DMS79 treated with DMSO at 0.1 percent for 48 hours (cell line): ENCODE data around the gene OR2AE1.
"Not testable (repeated sequence)": the region's sequence is repeated elsewhere in the genome, so short reads cannot be mapped to it uniquely, and the experiment has no call there.

Experiments used
- DNase-seq: peaks from one replicate; lab custom pipeline; 2025; lab: John Stamatoyannopoulos, UW

OR2AE1 gene, protein sequence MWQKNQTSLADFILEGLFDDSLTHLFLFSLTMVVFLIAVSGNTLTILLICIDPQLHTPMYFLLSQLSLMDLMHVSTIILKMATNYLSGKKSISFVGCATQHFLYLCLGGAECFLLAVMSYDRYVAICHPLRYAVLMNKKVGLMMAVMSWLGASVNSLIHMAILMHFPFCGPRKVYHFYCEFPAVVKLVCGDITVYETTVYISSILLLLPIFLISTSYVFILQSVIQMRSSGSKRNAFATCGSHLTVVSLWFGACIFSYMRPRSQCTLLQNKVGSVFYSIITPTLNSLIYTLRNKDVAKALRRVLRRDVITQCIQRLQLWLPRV

DNA sequence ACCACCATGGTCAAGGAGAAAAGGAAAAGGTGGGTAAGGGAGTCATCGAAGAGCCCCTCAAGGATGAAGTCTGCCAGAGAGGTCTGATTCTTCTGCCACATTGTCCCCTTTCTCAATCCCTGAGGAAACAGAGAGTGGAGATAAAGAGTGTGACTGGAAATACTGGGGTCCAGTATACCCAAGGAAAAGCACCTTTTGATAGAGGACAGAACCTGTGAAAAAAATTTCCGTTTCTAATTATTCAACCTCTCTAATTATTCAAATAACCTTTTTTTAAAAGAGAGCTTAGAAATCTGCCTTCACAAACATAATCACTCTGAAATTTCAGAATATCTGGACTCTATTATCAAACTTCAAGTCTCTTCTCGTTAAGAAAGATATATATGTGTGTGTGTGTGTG is at the start of gene OR2AE1:
Gene OR2AE1 (minus strand): TSS at position 101 of the 400 bp plus-strand sequence. CDS start 0 bp downstream, at position 101.
- no peak for DNase-seq

DNA sequence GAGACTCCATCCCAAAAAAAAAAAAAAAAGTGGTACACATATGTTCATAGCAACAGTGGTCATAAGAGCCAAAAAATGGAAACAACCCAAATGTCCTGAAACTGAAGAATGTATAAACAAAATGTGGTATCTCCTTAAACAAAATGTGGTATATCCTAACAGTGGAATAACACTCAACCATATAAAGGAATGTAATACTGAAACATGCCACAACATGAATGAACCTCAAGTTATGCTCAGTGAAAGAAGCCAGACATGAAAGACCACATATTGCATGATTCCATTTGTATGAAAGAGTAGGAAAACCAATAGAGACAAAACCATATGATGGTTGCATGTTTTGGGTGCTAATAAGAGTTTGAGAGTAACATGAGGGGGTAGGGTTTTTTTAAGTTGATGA is 49.5 kb upstream of the OR2AE1 start:
- DNase-seq, result no peak

DNA sequence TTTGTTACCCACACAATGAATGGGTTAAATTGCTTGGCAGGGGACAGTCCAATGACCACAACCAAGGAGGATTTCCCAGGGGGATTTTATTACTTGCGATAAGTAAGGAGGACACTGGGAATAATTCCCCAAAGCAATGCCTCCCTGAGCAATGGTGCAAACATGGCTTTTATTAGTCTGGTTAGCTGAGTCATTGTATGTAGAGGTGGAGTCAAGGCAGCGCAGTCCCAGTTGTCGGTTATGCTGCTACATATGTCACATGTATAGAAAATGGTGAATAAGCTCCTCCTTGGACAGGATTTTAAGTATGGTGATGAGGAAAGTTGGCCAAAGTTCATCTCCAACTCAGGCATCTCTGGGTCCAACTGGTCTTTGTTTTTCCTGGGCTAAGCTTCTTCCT is 46.4 kb upstream of the OR2AE1 start:
- DNase-seq, result no peak

DNA sequence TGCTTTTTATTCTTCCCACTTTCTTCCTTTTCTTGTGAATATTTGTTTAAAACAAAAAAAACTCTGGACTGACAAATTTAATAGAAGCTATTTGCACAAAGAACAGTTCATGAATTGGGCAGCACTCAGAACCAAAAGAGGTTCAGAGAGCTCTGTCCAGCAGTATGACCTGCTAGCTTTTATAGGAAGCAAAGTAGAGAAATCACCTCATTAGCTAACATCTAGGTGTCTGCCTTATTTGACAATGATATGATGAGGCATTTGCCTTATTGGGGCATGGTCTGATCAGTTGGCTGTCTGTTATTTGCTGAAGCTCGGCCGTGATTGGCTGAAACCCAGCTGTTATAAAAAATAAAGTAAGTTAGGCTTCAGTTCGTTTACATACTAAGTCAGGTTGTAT is 43.3 kb upstream of the OR2AE1 start:
- DNase-seq, result no peak

DNA sequence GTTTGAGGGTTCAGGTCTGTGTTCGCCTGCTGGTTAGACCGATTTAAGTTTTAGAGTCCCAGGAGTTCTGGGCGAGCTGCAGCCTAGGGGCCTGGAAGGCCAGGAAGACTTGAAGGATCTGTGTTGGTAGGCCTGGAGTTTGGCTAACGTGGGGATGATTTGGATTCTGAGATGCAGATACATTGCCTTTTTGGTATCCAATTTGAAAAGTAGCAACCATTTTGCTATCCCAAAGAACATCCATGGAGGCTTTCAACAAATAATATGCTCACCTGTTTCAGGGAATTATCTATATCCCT is 42.9 kb upstream of the OR2AE1 start:
- no peak for DNase-seq

DNA sequence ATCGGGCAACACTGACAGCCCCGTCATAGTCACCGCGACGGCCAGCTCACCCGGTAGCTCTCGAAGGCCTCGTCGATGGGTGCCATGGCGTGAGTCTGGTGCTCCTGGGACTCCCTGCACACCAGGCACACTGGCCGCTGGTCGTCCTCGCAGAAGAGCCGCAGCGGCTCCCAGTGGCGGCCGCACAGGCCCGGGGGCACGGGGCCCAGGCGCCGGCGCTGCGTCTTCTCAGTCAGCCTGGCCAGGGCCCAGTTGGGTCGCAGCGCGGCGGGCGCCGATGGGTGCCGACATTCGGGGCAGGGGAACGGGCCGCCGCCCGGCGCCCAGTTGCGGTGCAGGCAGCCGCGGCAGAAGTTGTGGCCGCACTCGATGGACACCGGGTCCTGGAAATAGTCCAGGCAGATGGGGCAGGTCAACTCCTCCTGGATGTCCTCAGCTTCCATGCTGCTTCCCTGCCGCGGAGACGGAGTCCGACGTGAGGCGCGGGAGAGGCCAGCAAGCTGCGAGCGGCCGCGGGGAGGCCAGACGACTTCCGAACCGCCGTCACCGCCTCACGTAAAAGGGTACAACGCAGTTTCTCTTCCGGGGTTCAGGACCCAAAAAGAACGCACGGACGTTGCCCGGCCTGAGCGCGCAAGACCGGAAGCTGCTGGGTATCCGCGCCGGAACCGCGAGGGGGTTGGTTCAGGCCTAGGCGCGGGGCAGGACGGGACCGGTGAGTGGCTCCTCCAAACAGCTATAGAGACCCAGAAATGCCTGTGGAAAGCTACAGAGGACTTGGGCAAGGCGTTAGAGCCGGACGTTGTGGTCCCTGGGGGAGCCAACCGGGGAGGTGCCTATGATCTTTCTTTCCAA is 42.4 kb upstream of the OR2AE1 start, which contains the start of gene TRIM4:
Gene TRIM4 (minus strand): TSS at position 572 of the 855 bp plus-strand sequence. CDS start 129 bp downstream, at position 443.
- peak; percentile 88 for DNase-seq

DNA sequence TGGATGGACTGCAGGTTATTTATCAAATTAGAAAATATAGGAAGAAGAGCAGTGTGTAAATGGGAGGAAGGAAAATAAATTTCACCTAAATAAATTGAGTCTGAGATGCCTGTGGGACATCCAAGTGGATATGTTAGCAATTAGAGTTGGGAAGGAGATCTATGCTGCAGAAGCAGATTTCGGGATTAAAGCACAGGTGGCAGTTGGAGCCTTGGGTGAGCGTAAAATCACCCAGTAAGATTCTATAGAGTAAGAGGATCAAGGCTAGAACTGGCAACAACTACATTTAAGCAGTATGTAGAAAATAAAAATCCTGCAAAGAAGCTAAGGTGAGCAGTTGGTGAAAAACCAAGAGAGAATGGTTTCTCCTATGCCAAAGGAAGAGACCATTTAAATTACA is 34.1 kb upstream of the OR2AE1 start:
- DNase-seq, result no peak

DNA sequence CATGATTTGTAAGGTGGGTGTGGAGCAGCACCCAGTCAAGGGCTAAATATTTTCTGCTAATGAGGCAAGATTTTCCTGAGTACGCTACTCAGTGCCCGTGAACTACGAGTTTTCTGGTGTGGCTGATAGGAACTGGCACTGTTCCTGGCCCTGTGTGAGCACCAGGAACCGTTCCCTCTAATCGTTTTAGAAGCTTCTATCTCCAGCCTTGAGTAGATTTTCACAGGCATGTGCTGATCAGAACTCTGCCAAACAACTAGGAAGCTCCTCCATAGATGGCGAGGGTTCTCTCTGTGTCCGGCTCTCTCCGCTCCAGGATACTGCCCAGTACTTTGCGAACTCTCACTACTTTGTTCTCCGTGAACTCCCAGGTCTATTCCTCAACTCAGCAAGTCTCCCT is 24.7 kb upstream of the OR2AE1 start:
- no peak for DNase-seq

DNA sequence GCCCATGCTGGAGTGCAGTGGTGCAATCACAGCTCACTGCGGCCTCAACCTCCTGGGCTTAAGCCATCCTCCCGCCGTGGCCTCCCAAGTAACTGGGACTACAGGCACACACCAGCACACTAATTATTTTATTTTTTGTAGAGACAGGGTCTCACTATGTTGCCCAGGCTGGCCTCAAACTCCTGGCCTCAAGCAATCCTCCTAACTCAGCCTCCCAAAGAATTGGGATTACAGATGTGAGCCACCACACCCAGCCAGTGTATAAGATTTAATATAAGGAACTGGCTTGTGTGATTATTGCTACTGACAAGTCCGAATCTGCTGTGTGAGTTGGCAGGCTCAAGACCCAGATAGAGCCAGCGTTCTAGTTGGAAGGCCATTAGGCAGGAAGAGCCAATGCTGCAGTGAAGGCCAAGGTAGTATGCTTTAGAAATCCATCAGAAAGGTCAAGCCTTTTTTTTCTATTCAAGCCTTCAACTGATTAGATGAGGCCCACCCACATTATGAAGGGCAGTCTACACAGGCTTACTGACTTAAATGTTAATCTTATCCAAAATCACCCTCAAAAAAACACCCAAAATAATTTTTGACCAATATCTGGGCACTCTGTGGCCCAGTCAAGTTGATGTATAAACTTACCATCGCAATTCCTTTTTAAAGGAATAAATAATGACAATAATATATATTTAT is 23.1 kb upstream of the OR2AE1 start:
- no peak for DNase-seq

DNA sequence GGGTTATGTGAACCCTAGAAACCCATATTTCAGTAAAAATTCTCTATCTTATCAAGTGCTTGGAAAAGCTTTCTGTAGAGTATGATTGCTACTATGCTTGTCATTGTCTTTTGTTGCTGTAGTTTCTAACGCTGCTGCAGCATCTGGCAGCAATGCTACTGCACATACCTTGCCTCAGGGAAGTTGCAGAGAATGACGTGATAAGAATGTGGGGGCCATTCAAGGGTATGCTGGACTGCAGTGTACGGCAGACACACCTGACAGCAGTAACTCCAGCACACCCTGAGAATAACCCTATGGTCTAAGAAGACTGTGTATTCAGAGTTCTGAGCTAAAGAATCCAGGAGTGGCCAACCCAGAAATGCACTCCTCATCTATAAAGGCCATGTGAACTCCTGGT is 22.0 kb upstream of the OR2AE1 start:
- no peak for DNase-seq

DNA sequence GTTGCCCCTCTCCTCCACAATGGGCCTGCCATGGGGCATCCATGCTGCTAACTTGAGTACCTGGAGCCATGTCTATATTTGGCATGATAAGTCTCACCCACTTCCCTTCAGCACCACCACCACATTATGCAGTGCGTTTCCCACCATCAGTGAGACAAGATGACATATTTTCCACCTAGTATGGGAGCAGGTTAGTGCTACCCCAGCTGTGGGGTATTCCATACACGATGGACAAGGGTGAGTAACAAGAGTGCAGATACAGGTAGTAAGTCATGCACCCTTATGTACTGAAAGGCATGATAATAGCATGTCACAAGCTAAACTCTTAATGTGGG is 21.2 kb upstream of the OR2AE1 start:
- DNase-seq, result no peak

DNA sequence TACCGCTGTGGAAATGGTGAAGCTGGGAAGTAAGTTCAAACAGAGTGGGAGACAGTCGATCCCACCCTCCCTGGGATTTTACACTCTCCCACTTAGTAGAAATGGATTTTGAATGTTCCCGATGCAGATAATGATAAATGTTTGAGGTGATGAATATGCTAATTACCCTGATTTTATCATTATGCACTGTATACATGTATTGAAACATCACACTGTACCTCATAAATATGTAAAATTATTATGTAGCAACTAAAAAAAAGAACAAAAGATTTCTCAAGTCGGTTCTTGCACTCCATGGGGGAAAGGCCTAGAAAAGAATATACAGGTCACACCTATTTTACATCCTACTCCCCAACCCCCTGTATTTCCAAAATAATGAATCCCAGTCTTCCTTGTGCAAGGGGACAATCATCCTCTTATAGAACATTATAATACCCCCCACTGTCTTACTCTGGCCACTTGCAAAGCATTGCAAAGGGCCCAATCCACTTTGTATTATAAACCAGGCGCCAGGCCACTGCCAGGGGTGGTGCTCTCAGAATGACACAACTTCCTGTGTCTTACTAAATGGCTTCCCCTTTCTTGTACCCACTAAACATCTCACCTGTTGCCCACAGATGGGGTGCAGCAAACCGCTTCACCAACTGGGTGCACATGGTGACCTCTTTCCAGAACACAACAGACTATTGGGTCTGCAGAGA is 20.6 kb upstream of the OR2AE1 start:
- DNase-seq, result no peak

DNA sequence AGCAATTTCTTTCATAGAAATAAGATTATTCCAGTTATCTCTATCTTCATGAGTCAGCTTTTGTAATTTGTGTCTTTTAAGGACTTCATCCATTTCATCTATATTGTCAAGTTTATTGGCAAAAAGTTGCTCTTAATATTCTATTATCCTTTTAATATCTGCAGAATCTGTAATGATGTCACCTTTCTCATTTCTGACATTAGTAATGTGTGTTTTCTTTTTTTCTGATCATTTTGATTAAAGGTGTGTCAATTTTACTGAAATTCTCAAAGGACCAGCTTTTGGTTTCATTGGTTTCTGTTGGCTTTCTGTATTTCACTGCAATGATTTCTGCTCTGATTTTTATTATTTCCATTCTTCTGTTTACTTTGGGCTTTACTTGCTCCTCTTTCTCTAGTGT is 17.9 kb upstream of the OR2AE1 start:
- no peak for DNase-seq

DNA sequence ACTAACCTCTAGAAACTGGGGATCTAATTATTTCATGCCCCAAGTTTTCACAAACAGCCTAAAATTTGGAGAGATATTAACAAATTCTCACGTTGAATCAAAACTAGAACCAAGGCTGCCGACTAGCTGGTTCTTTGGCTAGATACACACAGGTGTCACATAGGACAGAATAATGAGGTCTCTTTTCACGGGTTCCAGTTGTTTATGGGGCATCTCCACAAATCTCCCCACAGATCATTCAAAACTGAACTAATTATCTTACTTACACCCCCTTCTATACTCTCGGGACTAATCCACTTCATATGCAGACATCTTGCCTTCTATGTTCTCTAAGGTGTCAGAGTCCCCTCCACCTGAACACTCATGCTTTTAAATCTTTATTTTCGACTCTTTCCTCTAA is 16.4 kb upstream of the OR2AE1 start:
- no peak for DNase-seq

DNA sequence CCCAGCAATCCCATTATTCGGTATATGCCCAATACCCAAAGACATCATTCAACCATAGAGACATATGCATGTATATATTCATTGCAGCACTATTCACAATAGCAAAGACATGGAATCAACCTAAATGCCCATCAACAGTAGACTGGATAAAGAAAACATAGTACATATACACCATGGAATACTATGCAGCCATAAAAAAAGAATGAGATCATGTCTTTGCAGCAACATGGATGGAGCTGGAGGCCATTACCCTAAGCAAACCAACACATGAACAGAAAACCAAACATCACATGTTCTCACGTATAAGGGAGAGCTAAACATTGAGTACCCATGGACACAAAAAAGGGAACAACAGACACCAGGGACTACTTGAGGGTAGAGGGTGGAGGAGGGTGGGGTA is 13.5 kb upstream of the OR2AE1 start:
- DNase-seq, result not testable (repeated sequence)

DNA sequence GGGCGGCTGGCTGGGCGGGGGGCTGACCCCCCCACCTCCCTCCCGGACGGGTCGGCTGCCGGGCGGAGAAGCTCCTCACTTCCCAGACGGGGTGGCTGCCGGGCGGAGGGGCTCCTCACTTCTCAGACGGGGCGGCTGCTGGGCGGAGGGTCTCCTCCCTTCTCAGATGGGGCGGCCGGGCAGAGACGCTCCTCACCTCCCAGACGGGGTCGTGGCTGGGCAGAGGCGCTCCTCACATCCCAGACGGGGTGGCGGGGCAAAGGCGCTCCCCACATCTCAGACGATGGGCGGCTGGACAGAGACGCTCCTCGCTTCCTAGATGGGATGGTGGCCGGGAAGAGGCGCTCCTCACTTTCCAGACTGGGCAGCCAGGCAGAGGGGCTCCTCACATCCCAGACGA is 11.5 kb upstream of the OR2AE1 start:
- DNase-seq, result not testable (repeated sequence)

DNA sequence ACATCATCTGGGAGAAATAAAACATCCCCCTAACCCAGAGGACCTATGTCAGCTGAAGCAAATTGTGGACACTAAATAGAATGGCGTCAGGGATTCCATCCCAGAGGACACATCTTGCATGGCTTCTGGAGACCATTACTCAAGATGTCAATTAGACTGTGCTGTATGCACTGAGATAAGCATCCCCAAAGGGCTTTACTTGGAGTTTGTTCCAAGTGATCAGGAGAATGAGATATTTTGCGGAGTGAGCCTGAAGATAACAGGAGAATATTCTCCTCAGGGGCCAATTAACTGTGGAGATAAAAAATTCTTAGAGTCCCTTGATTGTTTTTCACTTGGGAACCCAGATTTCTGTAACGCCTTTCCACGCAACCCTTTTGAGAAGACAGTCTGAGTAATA is 4.5 kb upstream of the OR2AE1 start:
- no peak for DNase-seq

DNA sequence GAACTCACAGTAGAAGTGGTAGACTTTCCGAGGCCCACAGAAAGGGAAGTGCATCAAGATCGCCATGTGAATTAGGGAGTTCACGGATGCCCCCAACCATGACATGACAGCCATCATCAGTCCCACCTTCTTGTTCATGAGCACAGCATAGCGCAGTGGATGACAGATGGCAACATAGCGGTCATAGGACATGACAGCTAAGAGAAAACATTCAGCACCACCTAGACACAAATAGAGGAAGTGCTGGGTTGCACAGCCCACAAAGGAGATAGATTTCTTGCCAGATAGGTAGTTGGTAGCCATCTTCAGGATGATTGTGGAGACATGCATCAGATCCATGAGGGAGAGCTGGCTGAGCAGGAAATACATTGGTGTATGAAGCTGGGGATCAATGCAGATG is 342 bp downstream of the OR2AE1 start:
- DNase-seq, result no peak

DNA sequence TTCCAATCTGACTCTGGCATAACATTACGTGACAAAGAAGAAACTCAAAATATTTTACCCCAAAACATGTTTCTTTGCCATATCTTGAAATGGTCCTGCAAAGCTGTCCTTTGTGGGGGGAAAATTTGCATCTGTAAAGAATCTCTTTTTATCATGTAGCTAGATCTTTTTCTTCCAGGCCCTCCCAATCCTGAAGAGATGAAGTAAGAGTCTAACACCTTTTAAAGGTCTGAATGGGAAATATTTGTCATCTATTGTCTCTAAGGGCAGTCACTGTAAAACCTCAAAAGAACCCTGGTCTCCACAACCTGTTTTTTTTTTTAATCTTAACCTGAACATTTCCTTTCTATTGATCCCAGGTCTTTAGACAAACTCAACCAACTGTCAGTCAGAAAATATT is 8.6 kb downstream of the OR2AE1 start:
- no peak for DNase-seq

DNA sequence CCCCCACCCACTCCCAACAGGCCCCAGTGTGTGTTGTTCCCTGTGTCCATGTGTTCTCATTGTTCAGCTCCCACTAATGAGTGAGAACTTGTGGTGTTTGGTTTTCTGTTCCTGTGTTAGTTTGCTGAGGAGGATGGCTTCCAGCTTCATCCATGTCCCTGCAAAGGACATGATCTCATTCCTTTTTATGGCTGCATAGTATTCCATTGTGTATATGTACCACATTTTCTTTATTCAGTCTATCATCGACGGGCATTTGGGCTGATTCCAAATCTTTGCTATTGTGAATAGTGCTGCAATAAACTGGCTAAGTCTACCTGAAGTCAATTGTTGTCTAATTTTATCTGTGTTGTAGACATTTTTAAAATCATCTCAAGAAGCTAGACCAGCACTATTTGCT is 9.4 kb downstream of the OR2AE1 start:
- DNase-seq, result not testable (repeated sequence)

DNA sequence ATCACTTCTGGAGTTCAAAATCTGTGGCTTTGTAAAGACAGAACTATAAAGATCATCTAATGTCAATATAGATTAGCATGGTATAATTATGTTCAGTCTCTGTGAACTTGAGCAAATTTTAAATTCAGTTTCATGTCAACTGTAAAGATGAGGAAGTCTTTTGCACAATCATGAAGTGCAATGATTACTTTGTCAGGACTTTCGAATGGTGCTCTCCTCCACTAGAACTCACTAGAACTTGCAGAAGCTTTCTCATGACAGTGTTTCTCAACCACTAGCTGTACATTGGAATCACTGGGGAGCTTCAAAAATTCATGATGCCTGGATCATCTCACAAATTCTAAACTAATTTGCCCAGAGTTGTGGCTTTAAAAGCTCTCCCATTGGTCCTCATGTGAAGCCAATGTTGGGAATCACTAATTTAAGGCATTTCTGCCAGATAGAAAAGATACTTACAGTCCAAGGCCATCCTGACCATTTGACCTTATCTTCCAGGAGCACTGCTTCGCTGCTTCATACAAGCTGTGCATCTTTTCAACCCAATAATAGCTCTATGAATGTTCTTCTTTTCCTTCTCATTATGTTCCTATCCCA is 12.9 kb downstream of the OR2AE1 start:
- no peak for DNase-seq
